Stimulated activated CD8-positive, alpha-beta memory T cell treated with anti-CD3 and anti-CD28 coated beads, Interleukin-12 subunit alpha, Interleukin-12 subunit beta, amount 100 ng/mL, for 24 hours (primary cell): ENCODE measurements around the gene SCUBE2.
A peak's percentile ranks its signal among the peaks of the same experiment; 100 is the strongest.
"Not testable (repeated sequence)": the region's sequence is repeated elsewhere in the genome, so short reads cannot be mapped to it uniquely, and the experiment has no call there.

Experiments
- DNase-seq: peaks from one replicate; pipeline ENCODE4 v3.0.0-alpha.2; 2020; ENCODE audit errors: extremely low read depth

Gene SCUBE2

GRCh38 chr11:9008661-9009060 lies 82.7 kb downstream of the SCUBE2 start:
- no peak for DNase-seq

GRCh38 chr11:9008011-9008550 lies 83.3 kb downstream of the SCUBE2 start:
- no peak for DNase-seq

- no peak for DNase-seq
Measured at GRCh38 chr11:9005087-9005486, 86.3 kb downstream of the SCUBE2 start.

- DNase-seq, result no peak
Measured at GRCh38 chr11:9004183-9004926, 87.0 kb downstream of the SCUBE2 start.

GRCh38 chr11:9003573-9004182 lies 87.7 kb downstream of the SCUBE2 start, which contains the start of gene NRIP3:
Gene NRIP3 (minus strand): TSS chr11:9004001. CDS start chr11:9003935, 66 bp downstream.
- DNase-seq, result peak; percentile 25

GRCh38 chr11:9002920-9003572 lies 88.4 kb downstream of the SCUBE2 start:
- DNase-seq, result no peak

- DNase-seq, result no peak
Measured at GRCh38 chr11:9001736-9002135, 89.7 kb downstream of the SCUBE2 start.

GRCh38 chr11:8998017-8998416 lies 93.4 kb downstream of the SCUBE2 start:
- no peak for DNase-seq

- DNase-seq, result no peak
Measured at GRCh38 chr11:8997451-8997850, 93.9 kb downstream of the SCUBE2 start.

GRCh38 chr11:8989453-8989852 lies 101.9 kb downstream of the SCUBE2 start:
- DNase-seq, result no peak

GRCh38 chr11:8988329-8989234 lies 102.8 kb downstream of the SCUBE2 start:
- DNase-seq, result no peak

GRCh38 chr11:8987446-8987845 lies 104.0 kb downstream of the SCUBE2 start:
- no peak for DNase-seq

GRCh38 chr11:8986772-8987171 lies 104.6 kb downstream of the SCUBE2 start:
- DNase-seq, result not testable (repeated sequence)

GRCh38 chr11:8985462-8985861 lies 105.9 kb downstream of the SCUBE2 start:
- no peak for DNase-seq

GRCh38 chr11:8983552-8983951 lies 107.8 kb downstream of the SCUBE2 start:
- no peak for DNase-seq

- DNase-seq, result no peak
Measured at GRCh38 chr11:8980485-8980884, 110.9 kb downstream of the SCUBE2 start.

GRCh38 chr11:8979365-8979764 lies 112.0 kb downstream of the SCUBE2 start:
- not testable (repeated sequence) for DNase-seq

GRCh38 chr11:8973121-8973520 lies 118.3 kb downstream of the SCUBE2 start:
- no peak for DNase-seq

GRCh38 chr11:8971924-8972316 lies 119.5 kb downstream of the SCUBE2 start:
- DNase-seq, result no peak

GRCh38 chr11:8971196-8971923 lies 120.0 kb downstream of the SCUBE2 start:
- no peak for DNase-seq
